HG02642 (cell line): ENCODE data around the gene PRR15.

ENCODE experiments used
- ATAC-seq: cut with Tn5 transposase; IDR thresholded peaks from one replicate; pipeline ENCODE4 v1.9.1; 2021; ENCODE audit warnings: mild to moderate bottlenecking; ENCODE audit not compliant: unreplicated experiment, poor library complexity

The PRR15 gene

DNA sequence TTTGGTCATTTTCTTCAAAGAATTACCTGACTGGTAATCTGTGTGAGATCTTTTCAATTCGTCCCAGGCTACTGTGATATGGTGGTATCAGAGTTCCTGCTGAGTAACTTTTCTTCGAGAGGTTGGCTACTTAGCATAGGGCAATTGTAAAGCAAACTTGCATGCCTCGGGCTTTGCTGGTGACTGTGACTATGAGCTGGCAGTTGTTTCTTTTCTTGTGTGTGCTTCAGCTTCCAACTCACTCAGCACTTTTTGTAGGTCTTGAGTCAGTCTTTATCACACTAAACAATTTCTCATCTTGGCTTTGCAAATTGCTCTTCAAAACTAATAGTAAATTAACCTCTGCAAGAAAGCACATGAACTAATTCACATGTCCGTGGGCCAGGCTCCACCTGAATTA lies 44.3 kb downstream of the PRR15 start:
- ATAC-seq = no peak

DNA sequence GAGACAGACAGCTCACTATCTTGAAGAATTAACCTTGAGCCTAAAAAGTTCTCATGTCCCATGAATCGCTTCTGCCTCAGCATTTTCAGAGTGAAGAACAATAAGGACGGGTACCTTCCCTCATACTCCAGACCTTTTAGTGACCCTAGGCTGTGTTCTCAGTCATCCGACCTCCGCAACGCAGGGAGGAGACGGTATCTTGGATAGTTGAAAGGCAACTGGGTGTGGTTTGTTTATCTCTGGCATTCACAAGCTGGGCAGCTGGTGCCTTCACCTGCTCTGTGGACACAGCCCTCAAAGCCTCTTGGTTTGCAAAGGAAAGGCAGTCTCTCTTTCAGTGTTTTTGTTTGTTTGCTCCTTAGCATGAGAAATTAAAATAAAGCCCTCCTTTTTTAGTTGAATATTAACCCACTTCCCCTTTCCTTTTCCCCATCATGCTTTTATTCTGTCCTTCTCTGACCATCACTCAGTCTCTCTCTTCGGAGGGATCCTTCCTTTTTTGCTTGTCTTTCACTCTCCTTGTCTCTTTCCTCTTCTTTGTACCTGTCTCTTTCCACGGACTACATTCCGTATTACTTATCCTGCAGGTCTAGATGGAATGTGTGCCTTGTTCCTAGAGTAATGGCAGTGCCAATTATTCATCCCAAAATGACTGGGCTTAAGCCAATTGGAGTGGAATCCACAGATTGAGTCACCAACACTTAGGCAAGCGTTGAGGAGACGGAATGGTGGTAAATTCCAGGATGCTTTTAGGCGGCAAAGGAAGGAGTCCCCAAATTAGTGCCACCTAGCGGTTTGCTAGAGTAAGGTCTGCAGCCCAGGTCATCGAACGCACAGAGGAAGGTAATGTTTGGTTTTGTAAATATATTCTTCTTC lies 45.8 kb downstream of the PRR15 start:
- no peak for ATAC-seq

DNA sequence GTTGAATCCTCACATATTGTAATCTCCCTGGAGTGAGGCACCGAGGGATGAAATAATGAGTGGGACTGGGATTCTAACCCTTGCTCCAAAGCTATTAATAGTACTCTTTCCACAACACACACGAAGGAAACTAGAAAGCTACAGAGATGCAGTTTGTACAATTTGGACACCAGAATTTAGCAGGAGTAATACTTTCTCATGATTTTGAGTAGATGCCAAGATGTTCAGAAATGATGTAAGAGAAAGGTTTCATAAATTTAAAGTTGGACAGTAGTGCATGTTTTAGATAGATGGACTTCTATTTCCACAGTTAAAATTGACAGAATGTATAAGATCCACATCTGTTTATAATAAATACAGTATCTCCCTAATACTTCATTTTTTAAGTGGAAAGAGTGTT lies 46.5 kb downstream of the PRR15 start:
- ATAC-seq = no peak

DNA sequence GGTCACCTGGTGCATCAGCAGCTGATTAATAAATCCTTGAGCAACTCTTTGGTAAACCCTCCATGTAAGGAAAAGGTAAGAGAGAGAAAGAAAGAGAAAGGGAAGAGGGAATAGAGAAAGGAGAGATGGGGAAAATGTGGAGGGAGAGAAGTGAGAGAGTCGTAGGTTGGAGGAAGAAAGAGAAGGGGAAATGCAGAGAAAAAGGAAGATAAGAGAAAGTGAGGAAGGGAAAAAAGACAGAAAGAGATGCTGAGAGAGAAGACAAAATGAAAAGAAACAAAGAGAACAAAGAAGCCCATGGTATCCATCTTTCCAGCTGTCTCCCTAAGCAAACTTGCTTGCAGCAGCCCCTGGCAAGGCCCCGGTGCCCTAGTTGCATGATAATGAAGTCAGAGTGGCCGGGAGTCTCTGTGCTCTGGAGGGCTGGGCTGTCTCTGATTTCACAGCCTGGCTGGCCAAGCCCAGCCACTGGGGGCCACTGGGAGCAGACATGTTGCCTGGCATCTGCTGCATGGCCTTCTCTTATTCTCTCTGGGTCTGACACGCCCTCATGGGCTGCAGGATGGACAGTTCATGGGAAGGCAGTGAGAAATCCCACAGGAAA lies 48.4 kb downstream of the PRR15 start:
- no peak for ATAC-seq

DNA sequence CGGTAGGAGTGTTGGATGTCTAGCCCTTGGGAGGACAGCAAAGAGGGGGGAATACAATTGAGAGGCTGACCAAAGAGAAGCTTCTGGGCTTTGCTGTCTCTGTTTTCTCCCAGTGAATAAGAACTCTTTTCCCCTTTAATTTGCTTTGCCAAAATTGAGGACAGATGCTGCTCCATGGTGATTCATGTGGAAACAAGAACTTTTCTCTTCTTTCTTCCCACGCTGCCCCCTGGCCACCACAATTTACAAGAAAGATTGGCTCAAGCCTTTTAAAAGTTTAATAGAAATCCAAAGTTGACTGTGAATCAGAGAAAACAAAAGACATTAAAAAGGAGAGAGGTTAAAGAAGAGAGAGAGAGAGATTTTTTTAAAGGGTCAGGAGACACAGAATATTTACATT lies 49.0 kb downstream of the PRR15 start:
- no peak for ATAC-seq

DNA sequence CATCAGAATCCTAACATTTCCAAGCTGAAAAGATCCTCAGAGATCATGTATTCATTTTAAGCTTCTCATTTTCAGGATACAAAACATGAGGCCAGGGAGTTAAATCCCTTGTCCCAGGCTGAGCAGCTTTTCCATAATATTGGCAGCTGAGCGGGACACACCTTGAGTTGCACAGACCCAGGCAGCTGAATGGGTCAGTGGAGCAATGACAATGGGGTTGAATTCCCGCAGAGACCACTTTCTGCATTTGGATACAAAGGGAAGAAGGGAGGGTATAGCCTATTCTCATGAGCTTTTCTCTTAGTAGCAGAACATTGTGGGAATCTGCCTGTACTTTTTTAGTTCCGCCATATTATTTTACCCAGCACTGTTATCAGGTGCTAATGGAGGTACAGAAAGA lies 49.5 kb downstream of the PRR15 start:
- no peak for ATAC-seq

DNA sequence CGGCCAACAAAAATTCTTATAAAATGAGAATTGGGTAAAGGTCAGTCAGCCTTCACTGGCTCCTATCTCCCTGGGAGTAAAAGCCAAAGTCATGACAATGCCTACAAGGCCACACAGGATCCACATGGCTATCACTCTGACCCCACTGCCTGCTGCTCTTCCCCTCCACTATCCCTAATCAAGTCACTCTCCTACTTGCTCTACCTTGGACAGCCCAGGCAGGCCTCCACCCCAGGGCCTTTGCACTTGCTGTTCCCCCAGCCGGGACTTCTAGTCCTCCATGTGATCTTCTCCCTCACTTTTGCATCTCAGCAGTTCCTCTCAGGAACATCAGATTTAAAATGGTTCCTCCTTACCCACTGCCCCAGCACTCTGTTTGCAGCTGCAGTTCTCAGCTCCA lies 50.6 kb downstream of the PRR15 start:
- ATAC-seq = no peak
